Left lobe of liver (tissue), 2 donors: ENCODE results near the gene DNAAF1. TPM values are rescaled to one million over a fixed set of nuclear protein-coding genes. Genes with fewer than 3 reads are reported as not detected.

Experiments
- ATAC-seq: fragments of 200-7000 bp; cut with Tn5 transposase; one replicate; pipeline ENCODE4 v1.9.1; 2020; ENCODE audit warnings: mild to moderate bottlenecking, moderate library complexity
- DNase-seq: peaks from one replicate; pipeline ENCODE4 v3.0.0-alpha.2; 2020; ENCODE audit warnings: low spot score
- total RNA-seq: library from RNA; stranded (reverse); gene quantifications from one replicate; pipeline ENCODE4 v1.2.1, GENCODE V29; 2021
- donor health status: DM: no; HTN: no; CAD: no; lungs with moderate emphysema.
- donor health status: DM: no; HTN: yes; CAD: no.

Gene DNAAF1
- total RNA-seq, 1 donor from 2014 or later: not detected

GRCh38 chr16:84159007-84159406 is 13.9 kb downstream of the DNAAF1 start:
- ATAC-seq (no peak), DNase-seq (no peak)

GRCh38 chr16:84159800-84160199 is 14.7 kb downstream of the DNAAF1 start:
- ATAC-seq (no peak), DNase-seq (no peak)

DNA sequence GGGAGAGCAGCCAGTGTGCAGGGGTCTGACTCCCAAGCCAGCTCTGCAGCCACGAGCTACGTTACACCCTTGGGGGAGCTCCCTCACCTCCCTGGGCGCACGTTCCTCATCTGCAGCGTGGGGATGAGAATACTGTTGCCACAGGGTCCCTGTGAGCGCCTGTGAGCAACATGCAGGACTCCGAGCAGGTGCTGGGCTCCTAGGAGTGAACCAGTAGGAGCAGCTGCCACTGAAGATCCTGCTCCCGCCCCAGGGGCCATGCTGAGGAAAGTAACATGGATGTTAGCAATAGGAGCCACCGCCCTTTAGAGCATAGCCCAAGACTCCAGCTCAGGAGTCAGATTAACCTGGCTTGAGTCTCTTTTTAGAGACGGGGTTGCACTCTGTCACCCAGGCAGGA is 15.9 kb downstream of the DNAAF1 start:
- DNase-seq (no peak), ATAC-seq (no peak)

DNA sequence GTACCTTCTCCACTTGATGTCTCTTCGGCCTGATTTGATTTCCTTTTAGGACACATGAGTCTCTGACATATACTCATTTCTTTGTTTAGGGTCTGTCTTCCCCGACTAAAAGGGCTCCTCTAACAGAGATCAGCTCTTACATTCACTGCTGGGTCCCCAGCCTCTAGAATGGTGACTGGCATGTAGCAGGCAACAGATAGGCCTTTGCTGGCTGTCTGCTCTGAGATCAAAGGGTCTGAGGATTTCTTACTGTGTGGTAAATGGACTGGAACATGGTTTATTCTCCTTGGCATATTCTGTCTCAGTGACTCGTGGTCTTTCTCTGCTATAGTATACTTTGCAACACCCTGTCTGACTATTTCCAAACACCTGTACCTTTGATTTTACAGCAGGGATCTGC is 16.7 kb downstream of the DNAAF1 start:
- DNase-seq: no peak
- no peak for ATAC-seq

GRCh38 chr16:84165746-84166145 is 20.6 kb downstream of the DNAAF1 start:
- DNase-seq: no peak

DNA sequence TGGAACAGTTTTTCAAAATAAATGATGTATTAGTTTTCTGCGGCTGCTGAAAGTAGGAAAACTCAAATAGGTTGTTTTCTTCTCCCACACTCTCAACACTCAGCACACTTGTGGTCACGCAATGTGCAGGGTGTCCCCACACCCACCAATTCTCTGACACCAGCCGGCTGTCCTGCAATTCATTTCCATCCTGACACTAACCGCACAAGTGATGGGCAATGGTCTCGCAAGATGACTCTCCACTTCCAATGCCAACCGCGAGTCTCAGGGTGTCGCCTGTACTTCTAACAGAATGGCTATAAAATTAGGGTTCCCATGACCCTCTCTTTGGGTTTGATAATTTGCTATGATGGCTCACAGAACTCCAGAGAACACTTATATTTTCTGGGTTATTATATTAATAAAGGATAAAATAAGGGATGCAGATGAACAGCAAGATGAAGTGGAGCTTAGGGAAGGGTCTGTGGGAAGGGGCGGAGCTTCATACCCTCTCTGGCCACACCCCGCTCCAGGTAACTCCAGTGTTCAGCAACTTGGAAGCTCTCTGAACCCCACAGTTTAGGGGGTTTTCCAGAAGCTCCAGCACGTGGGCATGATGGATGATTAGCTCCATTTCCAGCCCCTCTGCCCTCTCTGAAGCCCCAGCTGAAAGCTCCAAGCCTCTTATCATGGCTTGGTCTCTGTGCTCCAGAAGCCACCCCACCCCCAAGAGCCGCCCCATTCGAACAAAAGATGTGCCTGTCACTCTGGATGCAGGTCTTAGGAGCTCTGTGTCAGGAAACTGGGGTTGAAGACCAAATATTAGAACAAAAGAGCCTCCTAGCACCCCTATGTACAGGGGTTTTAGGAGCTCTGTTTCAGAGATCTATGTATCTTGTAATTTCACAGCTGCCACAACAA is 21.9 kb downstream of the DNAAF1 start:
- ATAC-seq (no peak), DNase-seq (no peak)

More at GRCh38 chr16:84165746-84166145, 20.6 kb downstream of the DNAAF1 start:
- ATAC-seq: no peak

DNA sequence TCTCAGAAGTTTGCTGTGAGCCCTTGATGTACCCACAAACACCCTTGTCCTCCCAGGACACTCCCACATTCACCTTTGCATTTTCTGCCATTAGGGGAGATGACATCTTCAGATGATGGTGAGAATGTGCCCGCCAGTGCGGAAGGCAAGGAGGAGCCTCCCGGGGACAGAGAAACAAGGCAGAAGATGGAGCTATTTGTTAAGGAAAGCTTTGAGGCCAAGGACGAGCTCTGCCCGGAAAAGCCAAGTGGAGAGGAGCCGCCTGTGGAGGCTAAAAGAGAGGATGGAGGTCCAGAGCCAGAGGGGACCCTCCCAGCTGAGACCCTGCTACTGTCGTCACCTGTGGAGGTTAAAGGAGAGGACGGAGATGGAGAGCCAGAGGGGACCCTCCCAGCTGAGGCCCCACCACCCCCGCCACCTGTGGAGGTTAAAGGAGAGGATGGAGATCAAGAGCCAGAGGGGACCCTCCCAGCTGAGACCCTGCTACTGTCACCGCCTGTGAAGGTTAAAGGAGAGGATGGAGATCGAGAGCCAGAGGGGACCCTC is 24.7 kb downstream of the DNAAF1 start:
- ATAC-seq: no peak
- no peak for DNase-seq

- ATAC-seq (no peak), DNase-seq (no peak)
These were observed 29.3 kb downstream of the DNAAF1 start for GRCh38 chr16:84174396-84174795.

DNA sequence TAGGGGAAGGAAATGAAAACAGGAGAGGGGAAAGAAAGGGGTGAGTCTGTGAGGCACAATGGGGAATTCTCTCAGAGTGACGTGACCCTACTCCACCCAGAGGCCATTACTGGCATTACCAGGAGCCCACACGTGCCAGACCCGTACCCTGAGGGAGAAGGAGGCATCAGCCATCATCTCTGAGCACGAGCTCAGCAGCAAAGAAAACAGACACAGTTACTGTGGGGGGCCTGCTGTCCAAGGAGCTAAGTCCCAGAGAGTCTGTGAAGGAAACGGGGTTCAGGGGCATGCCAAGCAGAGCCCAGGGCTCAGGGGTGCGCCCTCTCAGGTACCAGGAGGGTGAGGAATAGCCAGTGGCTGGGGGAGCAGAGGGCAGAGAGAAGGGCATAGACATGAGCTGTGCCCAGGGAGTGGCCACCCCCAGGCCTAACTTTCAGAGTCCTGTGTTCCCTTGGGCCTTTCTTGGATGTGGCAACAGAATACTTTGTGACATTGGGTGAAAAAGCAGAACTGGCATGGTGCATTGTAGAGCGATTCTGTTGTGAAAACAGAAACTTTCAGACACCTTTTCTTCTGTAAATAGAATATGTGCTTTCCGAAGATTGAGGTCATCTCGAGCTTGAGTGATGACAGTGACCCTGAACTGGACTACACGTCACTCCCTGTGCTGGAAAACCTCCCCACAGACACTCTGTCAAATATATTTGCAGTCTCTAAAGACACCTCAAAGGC is 30.4 kb downstream of the DNAAF1 start:
- DNase-seq: no peak
- ATAC-seq: peak; percentile 82

DNA sequence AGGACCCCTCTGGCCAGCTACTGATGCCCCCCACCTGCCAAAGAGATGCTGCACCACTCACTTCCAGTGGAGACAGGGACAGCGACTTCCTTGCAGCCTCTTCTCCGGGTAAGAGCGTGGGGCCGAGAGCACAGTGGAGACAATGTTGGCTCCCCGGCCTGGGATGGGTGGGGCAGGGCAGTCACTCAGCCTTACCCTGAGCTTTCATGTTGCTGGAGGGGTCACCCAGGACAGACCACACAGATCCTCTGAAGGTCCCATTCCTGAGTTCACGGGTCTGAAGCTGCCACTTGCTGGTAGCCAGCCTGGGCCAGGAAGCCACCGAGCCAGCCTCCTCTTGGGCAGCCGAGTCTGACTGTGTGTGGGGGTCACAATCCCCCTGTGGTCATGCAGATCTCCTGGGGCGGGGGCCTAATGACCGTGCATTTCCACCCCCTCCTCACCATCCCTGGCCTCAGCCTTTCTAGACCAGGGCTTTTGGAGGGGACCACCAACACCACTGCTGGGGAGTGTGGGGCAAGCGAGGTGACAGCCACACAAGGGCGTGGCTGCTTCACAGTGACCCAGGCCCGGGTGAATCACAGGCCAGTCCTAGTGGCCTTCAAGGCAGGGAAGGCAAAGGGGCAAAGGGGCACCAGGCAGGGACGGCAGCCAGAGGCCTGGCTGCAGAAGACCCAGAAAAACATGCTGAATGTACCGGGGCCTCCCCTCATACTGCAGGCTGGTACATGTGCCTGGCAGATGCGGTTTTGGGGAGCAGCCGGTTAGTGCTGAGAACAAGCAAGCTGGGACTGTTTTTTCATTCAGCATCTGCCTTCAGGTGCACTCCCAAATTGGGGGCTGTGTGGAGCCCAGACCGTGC is 31.3 kb downstream of the DNAAF1 start:
- ATAC-seq: no peak

DNA sequence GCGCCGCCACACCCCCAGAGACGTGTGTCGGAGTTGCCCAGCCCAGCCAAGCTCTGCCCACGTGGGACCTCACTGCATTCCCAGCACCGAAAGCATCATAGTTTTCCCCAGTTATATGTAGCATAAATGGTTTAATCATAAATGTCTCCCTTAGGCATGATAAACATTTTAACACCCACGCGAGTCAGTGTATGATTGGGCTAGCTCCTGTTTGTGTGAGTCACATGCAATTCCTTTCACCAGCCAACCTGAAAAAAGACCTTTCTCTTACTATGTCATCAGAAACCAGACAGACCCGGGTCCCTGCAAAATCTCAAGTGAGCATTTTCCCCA is 32.6 kb downstream of the DNAAF1 start:
- ATAC-seq (no peak), DNase-seq (no peak)

More for the DNA sequence above, 31.3 kb downstream of the DNAAF1 start:
- no peak for DNase-seq

- ATAC-seq (peak; percentile 58), DNase-seq (no peak)
These were observed 33.1 kb downstream of the DNAAF1 start for GRCh38 chr16:84178146-84178765.

- DNase-seq (no peak), ATAC-seq (no peak)
These were observed 33.9 kb downstream of the DNAAF1 start for GRCh38 chr16:84178892-84179611.

- ATAC-seq: no peak
These were observed 34.7 kb downstream of the DNAAF1 start for GRCh38 chr16:84179612-84180320.

GRCh38 chr16:84180519-84181140 is 35.5 kb downstream of the DNAAF1 start:
- DNase-seq: no peak

More at GRCh38 chr16:84179612-84180320, 34.7 kb downstream of the DNAAF1 start:
- DNase-seq: no peak

DNA sequence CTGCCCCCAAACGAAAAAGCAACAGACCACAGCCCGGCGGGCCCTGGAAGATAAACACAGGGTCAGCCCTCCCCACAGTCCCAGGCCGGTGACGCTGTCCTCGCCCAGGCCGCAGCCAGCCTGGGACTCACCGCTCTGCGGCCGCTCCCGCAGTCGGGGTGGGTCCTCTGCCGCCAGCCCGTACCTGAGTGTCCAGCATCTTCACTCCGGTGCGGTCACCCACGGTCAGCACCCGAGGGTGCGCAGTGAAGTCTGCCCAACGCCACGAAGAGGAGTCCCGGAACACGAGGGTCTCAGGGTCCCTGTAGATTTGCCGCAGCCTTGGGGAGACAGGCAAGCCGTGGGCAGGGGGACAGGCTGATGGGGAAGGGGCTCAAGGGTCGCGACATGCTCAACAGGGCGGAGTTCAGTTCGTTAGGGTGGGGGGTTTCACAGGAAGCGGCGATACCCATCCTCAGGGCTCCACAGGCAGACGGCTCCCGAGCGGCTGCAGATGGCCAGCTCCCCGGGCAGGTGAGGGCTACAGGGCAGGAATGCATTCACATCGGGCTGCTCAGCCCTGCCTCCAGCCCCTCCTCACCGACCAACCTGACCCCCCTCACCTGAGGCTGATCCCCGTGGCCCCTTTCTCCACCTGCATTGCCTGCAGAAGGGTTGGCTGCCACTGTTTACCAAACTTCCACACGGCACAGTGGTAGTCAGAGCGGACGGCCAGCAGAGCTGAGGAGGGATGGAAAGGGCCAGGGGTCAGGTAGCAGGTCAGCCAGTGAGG is 36.2 kb downstream of the DNAAF1 start:
- DNase-seq: no peak
- ATAC-seq: no peak

More at GRCh38 chr16:84180519-84181140, 35.5 kb downstream of the DNAAF1 start:
- no peak for ATAC-seq

DNA sequence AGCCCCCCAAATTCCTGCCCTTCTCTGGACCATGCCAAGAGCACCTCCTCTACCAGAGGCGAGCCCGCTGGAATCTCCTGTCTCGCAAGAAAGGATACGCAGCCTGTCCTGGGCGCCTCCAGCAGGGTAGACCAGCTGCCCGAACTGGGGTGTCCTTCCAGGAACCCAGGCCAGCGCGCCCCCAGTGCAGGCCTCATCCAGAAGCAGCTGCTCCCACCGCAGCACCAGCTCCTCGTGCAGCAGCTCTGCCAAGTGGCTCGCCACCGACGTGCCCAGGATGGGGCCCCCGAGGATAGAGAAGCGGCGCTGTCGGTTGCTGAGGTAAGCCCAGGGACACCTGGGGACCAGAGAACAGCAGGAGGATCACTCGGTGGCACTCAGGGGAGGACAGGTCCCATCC is 37.0 kb downstream of the DNAAF1 start:
- no peak for ATAC-seq
- no peak for DNase-seq
